Activated naive CD4-positive, alpha-beta T cell treated with anti-CD3 and anti-CD28 coated beads, Interleukin-2, amount 50 U/mL, for 24 hours (primary cell): ENCODE results near the gene ATP5PF.
"Not testable (repeated sequence)": the region's sequence is repeated elsewhere in the genome, so short reads cannot be mapped to it uniquely, and the experiment has no call there.

Source experiments
- H3K27ac Mint-ChIP-seq: one replicate; pipeline ENCODE4 v1.8.0; 2021; ENCODE audit warnings: mild to moderate bottlenecking, mixed read lengths
- H3K27me3 Mint-ChIP-seq: one replicate; pipeline ENCODE4 v1.8.0; 2021; ENCODE audit warnings: mixed read lengths
- H3K36me3 Mint-ChIP-seq: one replicate; pipeline ENCODE4 v1.8.0; 2021; ENCODE audit warnings: mixed read lengths
- H3K4me1 Mint-ChIP-seq: one replicate; pipeline ENCODE4 v1.8.0; 2021; ENCODE audit warnings: mixed read lengths
- H3K4me3 Mint-ChIP-seq: one replicate; pipeline ENCODE4 v1.8.0; 2021; ENCODE audit warnings: mild to moderate bottlenecking, mixed read lengths
- H3K9me3 Mint-ChIP-seq: one replicate; pipeline ENCODE4 v1.8.0; 2021; ENCODE audit warnings: mixed read lengths

The ATP5PF gene

GRCh38 chr21:25735646-25736597, 1.2 kb upstream of the ATP5PF start:
- no peaks in the 10 kb centered on the region for H3K9me3 Mint-ChIP-seq
- H3K27ac Mint-ChIP-seq = peak overlapping the region; percentile 99
- peaks cover 5% of the 10 kb centered on the region for H3K36me3 Mint-ChIP-seq
- peak overlapping the region; percentile 99 for H3K4me3 Mint-ChIP-seq
- no peaks in the 10 kb centered on the region for H3K27me3 Mint-ChIP-seq
- H3K4me1 Mint-ChIP-seq = peaks cover 69% of the 10 kb centered on the region

GRCh38 chr21:25734654-25734903, 125 bp downstream of the ATP5PF start:
- H3K9me3 Mint-ChIP-seq = no peaks in the 10 kb centered on the region
- peaks cover 5% of the 10 kb centered on the region for H3K36me3 Mint-ChIP-seq
- peaks cover 65% of the 10 kb centered on the region for H3K4me1 Mint-ChIP-seq
- no peaks in the 10 kb centered on the region for H3K27me3 Mint-ChIP-seq
- H3K27ac Mint-ChIP-seq = peak overlapping the region; percentile 100
- H3K4me3 Mint-ChIP-seq = peak overlapping the region; percentile 92

DNA sequence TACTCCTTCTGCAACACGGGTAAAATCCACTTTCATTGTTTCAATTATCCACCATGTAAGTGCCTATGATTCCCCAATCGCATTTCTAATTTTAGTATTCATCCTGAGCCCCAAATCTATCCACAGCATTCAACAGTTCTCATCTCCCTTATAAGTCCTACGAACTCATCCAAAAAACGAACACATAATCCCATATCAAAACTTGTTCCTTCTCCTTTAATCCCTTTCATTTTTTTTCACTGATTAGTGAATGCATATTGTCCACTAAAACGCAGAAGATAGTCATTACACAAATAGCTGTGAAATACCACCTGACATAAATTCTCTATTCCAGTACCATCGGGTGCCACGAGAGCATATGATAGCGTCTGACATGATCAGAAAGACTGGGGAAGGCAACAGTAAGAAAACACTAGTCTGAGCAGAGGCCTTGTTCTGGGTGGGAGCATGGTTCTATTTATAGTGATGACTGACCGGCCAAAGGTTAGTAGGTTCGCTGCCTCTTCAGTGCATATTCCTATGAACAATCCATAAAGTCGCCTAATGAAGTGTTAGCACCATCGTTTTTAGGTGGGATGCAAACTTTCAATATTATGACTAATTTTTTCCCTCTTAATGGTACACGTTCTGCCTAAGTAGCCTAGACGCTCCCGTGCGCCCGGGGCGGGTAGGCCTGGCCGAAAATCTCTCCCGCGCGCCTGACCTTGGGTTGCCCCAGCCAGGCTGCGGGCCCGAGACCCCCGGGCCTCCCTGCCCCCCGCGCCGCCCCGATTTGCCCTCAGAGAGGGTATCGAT, 648 bp downstream of the ATP5PF start:
- Mint-ChIP-seq H3K27me3 (no peaks in the 10 kb centered on the region), H3K9me3 (no peaks in the 10 kb centered on the region), H3K4me3 (peak overlapping the region; percentile 92), H3K27ac (peak overlapping the region; percentile 100), H3K4me1 (peaks cover 60% of the 10 kb centered on the region), H3K36me3 (peaks cover 5% of the 10 kb centered on the region)

DNA sequence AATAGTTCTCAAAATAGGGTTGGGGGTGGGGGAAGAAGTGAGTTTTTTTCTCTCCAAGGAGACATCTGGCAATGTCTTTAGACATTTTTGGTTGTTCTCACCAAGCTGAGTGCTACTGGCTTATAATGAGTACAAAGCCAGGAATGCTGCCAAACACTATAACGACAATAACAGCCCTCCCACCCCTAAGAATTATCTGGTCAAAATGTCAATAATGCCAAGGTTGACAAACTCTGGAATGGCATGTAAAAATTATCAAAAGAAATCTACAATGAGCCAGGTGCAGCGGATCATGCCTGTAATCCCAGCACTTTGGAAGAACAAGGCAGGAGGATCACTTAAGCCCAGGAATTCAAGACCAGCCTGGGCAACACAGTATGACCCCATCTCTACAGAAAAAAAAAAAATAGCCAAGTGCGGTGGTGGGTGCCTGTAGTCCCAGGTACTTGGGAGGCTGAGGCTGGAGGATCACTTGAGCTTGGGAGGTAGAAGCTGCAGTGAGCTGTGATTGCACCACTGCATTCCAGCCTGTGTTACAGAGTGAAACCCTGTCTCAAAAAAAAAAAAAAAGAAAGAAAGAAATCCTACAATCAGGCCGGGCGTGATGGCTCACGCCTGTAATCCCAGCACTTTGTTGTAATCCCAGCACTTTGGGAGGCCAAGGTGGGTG, 2.5 kb downstream of the ATP5PF start:
- Mint-ChIP-seq H3K9me3 (no peaks in the 10 kb centered on the region), H3K27me3 (no peaks in the 10 kb centered on the region), H3K4me1 (peaks cover 49% of the 10 kb centered on the region), H3K27ac (no peak overlapping the region), H3K36me3 (peaks cover 10% of the 10 kb centered on the region), H3K4me3 (peak overlapping the region; percentile 34)

DNA sequence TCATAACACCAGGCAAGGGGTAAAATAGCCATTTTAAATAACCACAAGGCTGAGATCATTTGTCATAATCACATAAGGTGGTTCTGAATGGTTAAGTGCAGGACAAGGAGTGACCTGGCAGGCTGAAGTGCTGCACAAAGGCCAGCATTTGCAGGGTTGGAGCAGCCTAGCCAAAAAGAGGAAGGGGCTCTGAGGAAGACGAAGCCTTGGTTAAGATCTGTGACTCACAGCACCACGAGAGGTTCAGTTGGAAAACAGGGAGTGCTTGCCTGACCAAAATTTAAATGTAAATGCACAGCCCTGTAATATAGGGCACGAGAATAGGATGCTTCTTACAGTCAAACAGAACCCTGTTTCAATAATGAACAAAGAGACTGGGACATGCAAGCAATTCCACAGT, 12.1 kb downstream of the ATP5PF start:
- Mint-ChIP-seq H3K36me3 (peaks cover 10% of the 10 kb centered on the region), H3K4me3 (no peak overlapping the region), H3K27me3 (no peaks in the 10 kb centered on the region), H3K4me1 (no peaks in the 10 kb centered on the region), H3K9me3 (no peaks in the 10 kb centered on the region), H3K27ac (no peak overlapping the region)

GRCh38 chr21:25721987-25722386, 12.7 kb downstream of the ATP5PF start:
- Mint-ChIP-seq H3K9me3 (no peaks in the 10 kb centered on the region), H3K27ac (no peak overlapping the region), H3K4me3 (no peak overlapping the region), H3K27me3 (no peaks in the 10 kb centered on the region), H3K4me1 (no peaks in the 10 kb centered on the region), H3K36me3 (peaks cover 10% of the 10 kb centered on the region)

- no peaks in the 10 kb centered on the region for H3K9me3 Mint-ChIP-seq
- H3K27me3 Mint-ChIP-seq = no peaks in the 10 kb centered on the region
- H3K4me1 Mint-ChIP-seq = no peaks in the 10 kb centered on the region
- H3K36me3 Mint-ChIP-seq = peaks cover 1% of the 10 kb centered on the region
- no peak overlapping the region for H3K4me3 Mint-ChIP-seq
- H3K27ac Mint-ChIP-seq = no peak overlapping the region
Observed at GRCh38 chr21:25717491-25718147, 17.1 kb downstream of the ATP5PF start.

DNA sequence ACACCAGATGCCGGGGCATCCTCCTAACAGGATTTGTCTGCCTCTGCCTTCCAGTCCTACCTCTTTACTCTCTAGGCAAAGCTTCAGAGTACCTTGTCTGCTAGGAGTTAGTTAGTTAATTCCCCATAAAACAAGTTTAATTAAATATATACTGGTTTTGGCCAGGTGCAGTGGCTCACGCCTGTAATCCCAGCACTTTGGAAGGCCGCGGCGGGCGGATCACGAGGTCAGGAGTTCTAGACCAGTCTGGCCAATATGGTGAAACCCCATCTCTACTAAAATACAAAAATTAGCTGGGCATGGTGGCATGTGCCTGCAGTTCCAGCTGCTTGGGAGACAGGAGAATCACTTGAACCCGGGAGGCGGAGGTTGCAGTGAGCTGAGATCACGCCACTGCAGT, 20.6 kb downstream of the ATP5PF start:
- not testable (repeated sequence) for H3K36me3 Mint-ChIP-seq, H3K27ac Mint-ChIP-seq, H3K4me1 Mint-ChIP-seq, H3K27me3 Mint-ChIP-seq, H3K4me3 Mint-ChIP-seq, H3K9me3 Mint-ChIP-seq

- H3K36me3 Mint-ChIP-seq = no peaks in the 10 kb centered on the region
- no peak overlapping the region for H3K4me3 Mint-ChIP-seq
- no peaks in the 10 kb centered on the region for H3K4me1 Mint-ChIP-seq
- H3K9me3 Mint-ChIP-seq = no peaks in the 10 kb centered on the region
- no peak overlapping the region for H3K27ac Mint-ChIP-seq
- H3K27me3 Mint-ChIP-seq = no peaks in the 10 kb centered on the region
Observed at GRCh38 chr21:25710550-25710949, 24.2 kb downstream of the ATP5PF start.

GRCh38 chr21:25709684-25710265, 24.9 kb downstream of the ATP5PF start:
- Mint-ChIP-seq H3K4me1 (no peaks in the 10 kb centered on the region), H3K4me3 (no peak overlapping the region), H3K9me3 (no peaks in the 10 kb centered on the region), H3K36me3 (no peaks in the 10 kb centered on the region), H3K27me3 (no peaks in the 10 kb centered on the region), H3K27ac (no peak overlapping the region)

GRCh38 chr21:25708467-25709065, 26.1 kb downstream of the ATP5PF start:
- no peaks in the 10 kb centered on the region for H3K4me1 Mint-ChIP-seq
- no peaks in the 10 kb centered on the region for H3K27me3 Mint-ChIP-seq
- no peaks in the 10 kb centered on the region for H3K36me3 Mint-ChIP-seq
- no peak overlapping the region for H3K27ac Mint-ChIP-seq
- H3K4me3 Mint-ChIP-seq = no peak overlapping the region
- H3K9me3 Mint-ChIP-seq = no peaks in the 10 kb centered on the region

GRCh38 chr21:25701529-25701928, 33.2 kb downstream of the ATP5PF start:
- peaks cover 5% of the 10 kb centered on the region for H3K9me3 Mint-ChIP-seq
- H3K27me3 Mint-ChIP-seq = no peaks in the 10 kb centered on the region
- no peaks in the 10 kb centered on the region for H3K36me3 Mint-ChIP-seq
- H3K27ac Mint-ChIP-seq = no peak overlapping the region
- no peaks in the 10 kb centered on the region for H3K4me1 Mint-ChIP-seq
- H3K4me3 Mint-ChIP-seq = no peak overlapping the region

DNA sequence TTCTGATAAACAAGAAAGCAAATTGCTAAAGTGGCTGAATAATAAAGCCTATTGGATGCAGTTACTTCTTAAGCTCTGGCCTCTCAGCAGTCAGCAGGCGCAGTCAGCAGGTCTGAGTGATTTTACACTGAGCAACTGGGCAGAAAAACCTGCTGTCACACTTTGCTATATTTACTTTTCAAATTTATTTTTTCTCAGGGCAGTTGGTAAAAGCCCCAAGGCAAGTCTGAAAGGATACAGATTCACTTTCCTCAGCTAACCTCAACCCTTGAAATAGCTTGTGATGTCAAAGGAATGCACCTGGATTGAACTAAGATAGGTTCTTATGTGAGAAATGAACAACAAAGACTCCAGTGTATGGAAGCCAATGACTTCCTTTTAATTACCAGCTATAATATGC, 34.0 kb downstream of the ATP5PF start:
- no peak overlapping the region for H3K27ac Mint-ChIP-seq
- H3K4me3 Mint-ChIP-seq = no peak overlapping the region
- no peaks in the 10 kb centered on the region for H3K4me1 Mint-ChIP-seq
- H3K27me3 Mint-ChIP-seq = no peaks in the 10 kb centered on the region
- peaks cover 5% of the 10 kb centered on the region for H3K9me3 Mint-ChIP-seq
- no peaks in the 10 kb centered on the region for H3K36me3 Mint-ChIP-seq

GRCh38 chr21:25695461-25695860, 39.2 kb downstream of the ATP5PF start:
- not testable (repeated sequence) for H3K36me3 Mint-ChIP-seq, H3K4me3 Mint-ChIP-seq, H3K9me3 Mint-ChIP-seq

GRCh38 chr21:25691976-25692375, 42.7 kb downstream of the ATP5PF start:
- no peaks in the 10 kb centered on the region for H3K9me3 Mint-ChIP-seq
- H3K4me1 Mint-ChIP-seq = no peaks in the 10 kb centered on the region
- no peaks in the 10 kb centered on the region for H3K36me3 Mint-ChIP-seq
- no peak overlapping the region for H3K4me3 Mint-ChIP-seq
- peaks cover 2% of the 10 kb centered on the region for H3K27me3 Mint-ChIP-seq
- H3K27ac Mint-ChIP-seq = no peak overlapping the region

More at GRCh38 chr21:25695461-25695860, 39.2 kb downstream of the ATP5PF start:
- not testable (repeated sequence) for H3K4me1 Mint-ChIP-seq, H3K27ac Mint-ChIP-seq, H3K27me3 Mint-ChIP-seq
